ENCODE results near the gene SHB. TPM values are rescaled to one million over a fixed set of nuclear protein-coding genes. Genes with fewer than 3 reads are reported as not detected.

SHB gene
- total and polyA plus RNA-seq, 2 donors from 2014 or later = 16.4 to 39.8 TPM

DNA sequence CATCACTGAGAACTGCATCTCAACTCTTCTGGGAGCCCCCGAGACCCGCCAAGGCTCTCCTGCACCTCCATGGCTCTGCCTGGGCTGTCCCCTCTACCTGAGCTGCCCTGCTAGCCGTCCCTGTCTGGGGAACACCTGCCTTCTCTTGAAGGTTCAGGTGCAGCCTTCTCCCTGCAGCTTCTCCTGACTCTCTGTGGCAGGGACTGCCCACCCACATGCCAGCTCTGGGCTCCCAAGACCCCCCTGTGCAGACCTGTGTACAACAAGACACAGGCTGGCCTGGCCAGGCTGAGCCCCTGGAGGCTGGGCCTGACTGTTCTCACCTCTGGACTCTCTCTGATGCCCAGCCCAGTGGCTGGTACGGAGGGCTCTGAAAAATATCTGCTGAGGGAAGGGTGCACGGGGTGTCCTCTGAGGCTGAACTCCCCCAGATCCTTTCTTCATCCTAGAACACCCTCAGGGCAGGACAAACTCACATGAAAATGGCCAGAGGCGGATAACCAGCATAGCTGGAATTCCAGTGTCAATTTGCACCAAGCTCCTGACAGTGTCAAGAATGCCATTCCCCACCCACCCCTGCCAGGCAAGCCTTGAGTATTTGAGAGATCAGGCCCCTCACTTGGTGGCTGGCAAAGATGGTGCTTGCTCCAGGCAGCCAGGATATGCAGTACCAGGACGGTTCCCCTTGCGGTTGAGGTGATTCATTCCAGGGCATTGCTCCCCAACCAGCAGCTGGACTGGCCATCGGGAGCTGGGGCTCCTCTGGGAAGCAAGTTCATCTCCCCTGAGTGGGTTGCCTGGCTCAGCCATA lies 124.2 kb downstream of the SHB start:
- no peak for DNase-seq
- Histone ChIP-seq H3K36me3 (ENCODE audit: control insufficient read depth in 2 of 3, insufficient read depth in 3 of 3, low read length in 3 of 3) (peaks cover 0 to 22% (median 3%) of the 10 kb centered on the region in 3 donors), H3K27ac (ENCODE audit: low read depth in 2 of 2, low read length in 2 of 2) (no peak overlapping the region), H3K9me3 (ENCODE audit: control insufficient read depth in 2 of 3, insufficient read depth in 1 of 3, low read length in 3 of 3) (no peaks in the 10 kb centered on the region), H3K27me3 (ENCODE audit: control insufficient read depth, insufficient read depth, low read length) (no peaks in the 10 kb centered on the region), H3K4me3 (ENCODE audit: low read length in 3 of 3) (no peak overlapping the region), H3K4me1 (ENCODE audit: control insufficient read depth in 2 of 3, insufficient read depth in 2 of 3, low read depth in 1 of 3, low read length in 3 of 3) (peaks cover 0 to 27% (median 26%) of the 10 kb centered on the region in 3 donors), H3K9ac (ENCODE audit: low read length in 3 of 3) (no peak overlapping the region)
- TF ChIP-seq, protein P1, sequence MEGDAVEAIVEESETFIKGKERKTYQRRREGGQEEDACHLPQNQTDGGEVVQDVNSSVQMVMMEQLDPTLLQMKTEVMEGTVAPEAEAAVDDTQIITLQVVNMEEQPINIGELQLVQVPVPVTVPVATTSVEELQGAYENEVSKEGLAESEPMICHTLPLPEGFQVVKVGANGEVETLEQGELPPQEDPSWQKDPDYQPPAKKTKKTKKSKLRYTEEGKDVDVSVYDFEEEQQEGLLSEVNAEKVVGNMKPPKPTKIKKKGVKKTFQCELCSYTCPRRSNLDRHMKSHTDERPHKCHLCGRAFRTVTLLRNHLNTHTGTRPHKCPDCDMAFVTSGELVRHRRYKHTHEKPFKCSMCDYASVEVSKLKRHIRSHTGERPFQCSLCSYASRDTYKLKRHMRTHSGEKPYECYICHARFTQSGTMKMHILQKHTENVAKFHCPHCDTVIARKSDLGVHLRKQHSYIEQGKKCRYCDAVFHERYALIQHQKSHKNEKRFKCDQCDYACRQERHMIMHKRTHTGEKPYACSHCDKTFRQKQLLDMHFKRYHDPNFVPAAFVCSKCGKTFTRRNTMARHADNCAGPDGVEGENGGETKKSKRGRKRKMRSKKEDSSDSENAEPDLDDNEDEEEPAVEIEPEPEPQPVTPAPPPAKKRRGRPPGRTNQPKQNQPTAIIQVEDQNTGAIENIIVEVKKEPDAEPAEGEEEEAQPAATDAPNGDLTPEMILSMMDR (IDR thresholded peaks at IDR 0.05; ENCODE audit: borderline replicate concordance, extremely low read depth, insufficient read depth) = no peak
- no peak for FAIRE-seq
- intact Hi-C loops (cut with DNase I) = no loop called here

DNA sequence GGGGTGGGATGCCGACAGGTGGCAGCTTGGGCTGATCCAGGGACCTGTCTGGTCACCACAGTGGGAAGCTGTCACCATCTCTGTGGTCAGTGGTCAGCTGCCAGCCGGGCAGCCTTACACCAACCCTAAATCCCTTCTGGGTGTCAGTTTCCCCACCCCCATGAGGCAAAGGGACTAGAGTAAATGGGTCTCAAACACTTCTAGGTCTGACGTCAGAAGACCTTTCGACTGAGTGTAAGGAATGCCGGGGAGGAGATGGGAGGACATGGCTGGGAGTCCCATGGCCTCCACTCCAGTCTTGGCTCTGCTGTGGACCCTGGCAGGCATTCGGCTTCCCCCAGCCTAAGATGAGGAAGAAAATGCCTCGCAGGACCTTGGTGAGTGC lies 124.8 kb downstream of the SHB start:
- no peaks in the 10 kb centered on the region for H3K27me3 ChIP-seq (ENCODE audit: control insufficient read depth, insufficient read depth, low read length)

DNA sequence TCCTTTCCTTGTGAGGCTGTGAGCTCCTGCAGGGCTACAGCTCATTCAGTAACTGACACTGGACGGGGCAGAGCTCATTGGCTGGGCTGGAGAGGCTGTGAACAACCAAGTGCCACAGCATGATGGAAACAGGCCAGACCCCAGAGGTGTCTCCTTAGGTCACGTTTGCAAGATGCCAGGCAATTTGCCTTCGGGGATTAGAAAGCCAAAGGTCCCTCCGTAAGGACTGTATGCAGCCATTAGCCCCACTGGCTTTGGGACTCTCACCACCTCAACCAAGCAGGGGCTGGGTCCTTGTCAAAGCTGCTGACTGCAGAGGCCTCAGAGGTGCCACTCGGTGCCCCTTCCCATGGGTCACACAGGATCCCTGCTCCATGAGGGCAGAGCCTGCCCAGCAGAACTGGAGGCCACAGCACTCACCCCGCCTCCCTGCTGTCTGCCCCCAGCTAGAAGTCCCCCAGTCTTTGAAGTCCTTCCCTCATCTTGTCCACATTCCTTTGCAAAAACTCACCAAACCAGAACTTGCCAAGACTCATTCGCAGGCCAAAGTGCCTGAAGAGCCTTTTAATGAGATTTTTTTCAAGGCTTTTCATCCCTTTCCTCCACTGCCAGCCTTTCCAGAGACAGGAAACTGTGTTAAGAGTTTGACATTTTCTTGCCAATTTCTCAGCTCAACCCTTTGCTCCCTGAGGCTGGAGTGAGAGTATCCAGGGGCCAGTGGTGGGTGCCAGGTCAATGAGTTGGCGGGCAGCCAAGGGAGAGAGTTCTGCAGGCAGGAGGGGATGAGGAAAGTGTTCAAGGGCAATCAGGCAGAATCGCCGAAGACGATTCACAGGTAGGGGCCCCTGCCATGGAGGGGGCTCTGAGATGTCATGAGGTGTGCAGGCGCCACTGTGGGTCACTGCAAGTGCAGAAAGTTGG lies 125.4 kb downstream of the SHB start:
- FAIRE-seq = peak; percentile 25
- intact Hi-C loops (cut with DNase I) = no loop called here
- Histone ChIP-seq H3K4me3 (ENCODE audit: low read length in 3 of 3) (no peak overlapping the region), H3K9ac (ENCODE audit: low read length in 3 of 3) (no peak overlapping the region), H3K9me3 (ENCODE audit: control insufficient read depth in 2 of 3, insufficient read depth in 1 of 3, low read length in 3 of 3) (no peaks in the 10 kb centered on the region), H3K4me1 (ENCODE audit: control insufficient read depth in 2 of 3, insufficient read depth in 2 of 3, low read depth in 1 of 3, low read length in 3 of 3) (peaks cover 3 to 38% (median 34%) of the 10 kb centered on the region in 3 donors), H3K27me3 (ENCODE audit: control insufficient read depth, insufficient read depth, low read length) (no peaks in the 10 kb centered on the region), H3K36me3 (ENCODE audit: control insufficient read depth in 2 of 3, insufficient read depth in 3 of 3, low read length in 3 of 3) (peaks cover 0 to 22% (median 2%) of the 10 kb centered on the region in 3 donors), H3K27ac (ENCODE audit: low read depth in 2 of 2, low read length in 2 of 2) (peak overlapping the region; percentile 29 to 70)
- DNase-seq = peak in 4 of 5 donors; percentile 48 to 78 (median 64)
- TF ChIP-seq, protein P1 (IDR thresholded peaks at IDR 0.05; ENCODE audit: borderline replicate concordance, extremely low read depth, insufficient read depth) = no peak

More for the DNA sequence above, 124.8 kb downstream of the SHB start:
- Histone ChIP-seq H3K4me1 (ENCODE audit: control insufficient read depth in 2 of 3, insufficient read depth in 2 of 3, low read depth in 1 of 3, low read length in 3 of 3) (peaks cover 0 to 32% (median 28%) of the 10 kb centered on the region in 3 donors), H3K4me3 (ENCODE audit: low read length in 3 of 3) (no peak overlapping the region), H3K9ac (ENCODE audit: low read length in 3 of 3) (no peak overlapping the region), H3K36me3 (ENCODE audit: control insufficient read depth in 2 of 3, insufficient read depth in 3 of 3, low read length in 3 of 3) (peaks cover 0 to 22% (median 2%) of the 10 kb centered on the region in 3 donors), H3K9me3 (ENCODE audit: control insufficient read depth in 2 of 3, insufficient read depth in 1 of 3, low read length in 3 of 3) (no peaks in the 10 kb centered on the region), H3K27ac (ENCODE audit: low read depth in 2 of 2, low read length in 2 of 2) (peak overlapping the region; percentile 26 to 70)
- FAIRE-seq = no peak
- TF ChIP-seq, protein P1 (IDR thresholded peaks at IDR 0.05; ENCODE audit: borderline replicate concordance, extremely low read depth, insufficient read depth) = no peak
- intact Hi-C loops (cut with DNase I) = no loop called here
- no peak for DNase-seq
